Measurements from ENCODE around the gene NDUFA7. TPM values are rescaled to one million over a fixed set of nuclear protein-coding genes. Genes with fewer than 3 reads are reported as not detected.
A peak's percentile ranks its signal among the peaks of the same experiment; 100 is the strongest.
"Not testable (repeated sequence)": the region's sequence is repeated elsewhere in the genome, so short reads cannot be mapped to it uniquely, and the experiment has no call there.

The NDUFA7 gene
- total RNA-seq, 1 donor from 2014 or later: 77.9 TPM

- no peak for DNase-seq (ENCODE audit: low read depth)
- H3K4me3 ChIP-seq (ENCODE audit: low read depth, low read length): peak within 1 kb of the TSS; percentile 77
- TF ChIP-seq CTCF (conservative IDR thresholded peaks at IDR 0.05; ENCODE audit: low read depth, low read length): no peak
Observed at GRCh38 chr19:8363803-8364771, 42.9 kb upstream of the NDUFA7 start, which contains the start of gene ANGPTL4. Gene ANGPTL4 (plus strand): TSS chr19:8364155. CDS start chr19:8364322, 167 bp downstream.

GRCh38 chr19:8361921-8362793 lies 41.0 kb upstream of the NDUFA7 start:
- peak; percentile 95 for DNase-seq (ENCODE audit: low read depth)
- no peak for TF ChIP-seq CTCF (conservative IDR thresholded peaks at IDR 0.05; ENCODE audit: low read depth, low read length)
- peak overlapping the region; percentile 12 for H3K4me3 ChIP-seq (ENCODE audit: low read depth, low read length)

- H3K4me3 ChIP-seq (ENCODE audit: low read depth, low read length): no peak overlapping the region
- no peak for DNase-seq (ENCODE audit: low read depth)
- TF ChIP-seq CTCF (conservative IDR thresholded peaks at IDR 0.05; ENCODE audit: low read depth, low read length): no peak
Observed at GRCh38 chr19:8360196-8360595, 39.0 kb upstream of the NDUFA7 start.

- no peak overlapping the region for H3K4me3 ChIP-seq (ENCODE audit: low read depth, low read length)
- DNase-seq (ENCODE audit: low read depth): no peak
- TF ChIP-seq CTCF (conservative IDR thresholded peaks at IDR 0.05; ENCODE audit: low read depth, low read length): no peak
Observed at GRCh38 chr19:8358948-8359347, 37.8 kb upstream of the NDUFA7 start.

- no peak for DNase-seq (ENCODE audit: low read depth)
- TF ChIP-seq CTCF (conservative IDR thresholded peaks at IDR 0.05; ENCODE audit: low read depth, low read length): no peak
- no peak overlapping the region for H3K4me3 ChIP-seq (ENCODE audit: low read depth, low read length)
Observed at GRCh38 chr19:8357007-8357521, 35.9 kb upstream of the NDUFA7 start.

- no peak overlapping the region for H3K4me3 ChIP-seq (ENCODE audit: low read depth, low read length)
- DNase-seq (ENCODE audit: low read depth): peak; percentile 88
- peak; percentile 22 for TF ChIP-seq CTCF (conservative IDR thresholded peaks at IDR 0.05; ENCODE audit: low read depth, low read length)
Observed at GRCh38 chr19:8355631-8356402, 34.6 kb upstream of the NDUFA7 start.

GRCh38 chr19:8352845-8353244 lies 31.7 kb upstream of the NDUFA7 start:
- not testable (repeated sequence) for DNase-seq (ENCODE audit: low read depth); H3K4me3 ChIP-seq (ENCODE audit: low read depth, low read length)
